Large intestine (tissue), 3 donors: ENCODE measurements around the gene TSPAN15. TPM values are rescaled to one million over a fixed set of nuclear protein-coding genes. Genes with fewer than 3 reads are reported as not detected.
"Not testable (repeated sequence)": the region's sequence is repeated elsewhere in the genome, so short reads cannot be mapped to it uniquely, and the experiment has no call there.

Experiments used
- DNase-seq, 2 donors: peaks; one replicate each; pipeline versions ENCODE4 v3.0.0 to v3.0.0-alpha.2; 2013
- H3K27ac ChIP-seq: one replicate; pipeline ENCODE4 v1.5.1; 2013; ENCODE audit warnings: low read length
- H3K27me3 ChIP-seq: 2 replicates; pipeline ENCODE4 v1.6.1; 2013; ENCODE audit warnings: low read length; ENCODE audit not compliant: control insufficient read depth, insufficient read depth
- H3K36me3 ChIP-seq: 2 replicates; pipeline ENCODE4 v1.6.1; 2013; ENCODE audit warnings: low read length; ENCODE audit not compliant: control insufficient read depth, insufficient read depth
- H3K4me1 ChIP-seq: one replicate; pipeline ENCODE4 v1.6.1; 2013; ENCODE audit warnings: low read length; ENCODE audit not compliant: control insufficient read depth, insufficient read depth
- H3K4me3 ChIP-seq: one replicate; pipeline ENCODE4 v1.5.1; 2013; ENCODE audit warnings: low read length
- H3K9me3 ChIP-seq: one replicate; pipeline ENCODE4 v1.6.1; 2013; ENCODE audit warnings: mild to moderate bottlenecking, low read depth, low read length, moderate library complexity; ENCODE audit not compliant: control insufficient read depth
- WGBS: methylation state at CpG from one replicate; pipeline ENCODE4 v1.1.5; 2013; ENCODE audit warnings: low lambda C conversion rate; ENCODE audit not compliant: insufficient coverage; 5-methylcytosine and 5-hydroxymethylcytosine counted together
- polyA plus RNA-seq: library from polyadenylated mRNA; unstranded; fragments of 120-200 nt; gene quantifications from one replicate; pipeline ENCODE4 v1.2.1, GENCODE V29; 2013

TSPAN15 gene
- polyA plus RNA-seq, 1 donor = 37.9 TPM

DNA sequence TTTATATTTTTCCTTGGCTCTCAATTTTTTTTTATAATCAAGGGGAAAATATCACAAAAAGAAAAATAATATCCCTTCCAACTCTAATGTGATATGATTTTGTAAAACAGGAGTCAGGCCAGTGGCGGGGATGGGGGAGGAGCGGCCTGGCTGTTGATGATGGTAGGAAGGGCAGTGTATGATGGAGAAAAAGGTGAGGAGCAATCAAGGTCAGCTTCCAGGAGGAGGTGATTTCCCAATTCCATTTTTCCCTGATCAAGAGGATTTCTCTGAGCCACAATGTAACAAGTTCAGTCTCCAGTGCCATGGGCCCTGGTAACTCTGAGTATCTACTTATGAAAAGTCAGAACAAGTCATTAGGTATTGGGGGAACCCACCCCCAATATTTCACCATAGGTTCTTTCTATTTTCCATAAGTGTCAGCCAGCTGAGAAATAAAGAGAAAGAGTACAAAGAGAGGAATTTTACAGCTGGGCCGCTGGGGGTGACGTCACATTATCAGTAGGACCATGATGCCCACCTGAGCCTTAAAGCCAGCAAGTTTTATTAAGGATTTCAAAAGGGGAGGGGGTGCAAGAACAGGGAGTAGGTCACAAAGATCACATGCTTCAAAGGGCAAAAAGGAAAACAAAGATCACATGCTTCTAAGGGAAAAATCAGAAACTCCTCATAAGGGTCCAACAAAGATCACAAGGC, 37.0 kb downstream of the TSPAN15 start:
- DNase-seq, H3K27me3 ChIP-seq, H3K4me1 ChIP-seq, H3K4me3 ChIP-seq, H3K9me3 ChIP-seq, H3K27ac ChIP-seq: not testable (repeated sequence)
- WGBS = no CpG with 5 or more reads among the region's 4 CpGs
- peaks cover 35% of the 10 kb centered on the region for H3K36me3 ChIP-seq

DNA sequence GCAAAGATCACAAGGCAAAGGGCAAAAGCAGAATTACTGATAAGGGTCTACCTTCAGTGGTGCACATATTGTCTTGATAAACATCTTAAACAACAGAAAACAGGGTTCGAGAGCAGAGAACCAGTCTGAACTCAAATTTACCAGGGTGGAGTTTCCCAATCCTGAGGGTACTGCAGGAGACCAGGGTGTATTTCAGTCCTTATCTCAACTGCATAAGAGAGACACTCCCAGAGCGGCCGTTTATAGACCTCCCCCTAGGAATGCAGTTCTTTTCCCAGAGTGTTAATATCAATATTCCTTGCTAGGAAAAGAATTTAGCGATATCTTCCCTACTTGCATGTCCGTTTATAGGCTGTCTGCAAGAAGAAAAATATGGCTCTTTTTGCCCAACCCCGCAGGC, 37.6 kb downstream of the TSPAN15 start:
- H3K36me3 ChIP-seq = peaks cover 35% of the 10 kb centered on the region
- H3K27ac ChIP-seq, H3K9me3 ChIP-seq, H3K27me3 ChIP-seq, DNase-seq, H3K4me1 ChIP-seq, H3K4me3 ChIP-seq: not testable (repeated sequence)
- no CpG with 5 or more reads among the region's 6 CpGs for WGBS

- WGBS = no CpG with 5 or more reads among the region's 9 CpGs
- H3K9me3 ChIP-seq = no peaks in the 10 kb centered on the region
- H3K27ac ChIP-seq = no peak overlapping the region
- DNase-seq = no peak
- no peaks in the 10 kb centered on the region for H3K27me3 ChIP-seq
- H3K4me1 ChIP-seq = no peaks in the 10 kb centered on the region
- H3K4me3 ChIP-seq = no peak overlapping the region
- peaks cover 31% of the 10 kb centered on the region for H3K36me3 ChIP-seq
Measured at GRCh38 chr10:69489506-69490090, 38.3 kb downstream of the TSPAN15 start.

GRCh38 chr10:69490876-69491275, 39.6 kb downstream of the TSPAN15 start:
- peaks cover 19% of the 10 kb centered on the region for H3K36me3 ChIP-seq
- no peaks in the 10 kb centered on the region for H3K27me3 ChIP-seq
- 92% methylated on average over 2 of the region's 10 CpGs for WGBS
- no peaks in the 10 kb centered on the region for H3K9me3 ChIP-seq
- DNase-seq = no peak
- H3K4me1 ChIP-seq = no peaks in the 10 kb centered on the region
- no peak overlapping the region for H3K27ac ChIP-seq
- no peak overlapping the region for H3K4me3 ChIP-seq

DNA sequence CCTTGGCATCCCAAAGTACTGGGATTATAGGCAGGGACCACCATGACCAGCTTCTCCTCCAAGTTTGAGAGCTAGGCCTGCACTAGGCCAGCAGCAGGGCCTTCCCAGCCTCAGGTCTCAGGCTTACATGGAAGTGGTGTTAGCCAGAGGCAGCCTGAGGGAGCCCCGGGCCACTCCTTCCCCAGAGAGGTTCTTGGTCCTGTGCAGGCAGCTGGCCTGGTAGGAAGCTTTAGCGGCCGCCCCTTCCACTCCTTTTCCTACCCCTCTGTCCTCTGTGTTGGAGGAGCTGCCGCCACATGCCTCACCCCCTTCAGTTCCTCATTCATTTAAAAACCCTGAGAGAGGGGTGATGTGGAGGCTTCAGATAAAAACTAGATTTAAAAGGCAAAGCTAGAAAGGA, 40.3 kb downstream of the TSPAN15 start:
- Histone ChIP-seq H3K4me1 (no peaks in the 10 kb centered on the region), H3K36me3 (peaks cover 14% of the 10 kb centered on the region), H3K9me3 (no peaks in the 10 kb centered on the region), H3K4me3 (no peak overlapping the region), H3K27me3 (no peaks in the 10 kb centered on the region), H3K27ac (no peak overlapping the region)
- WGBS = no CpG with 5 or more reads among the region's 4 CpGs
- no peak for DNase-seq

GRCh38 chr10:69492091-69492745, 41.0 kb downstream of the TSPAN15 start:
- H3K27me3 ChIP-seq = no peaks in the 10 kb centered on the region
- WGBS = no CpG with 5 or more reads among the region's 13 CpGs
- no peaks in the 10 kb centered on the region for H3K9me3 ChIP-seq
- no peaks in the 10 kb centered on the region for H3K4me1 ChIP-seq
- H3K27ac ChIP-seq = no peak overlapping the region
- no peak overlapping the region for H3K4me3 ChIP-seq
- no peak for DNase-seq
- H3K36me3 ChIP-seq = peaks cover 14% of the 10 kb centered on the region

GRCh38 chr10:69492746-69493462, 41.6 kb downstream of the TSPAN15 start:
- no peak for DNase-seq
- WGBS = no CpG with 5 or more reads among the region's 12 CpGs
- Histone ChIP-seq H3K27me3 (no peaks in the 10 kb centered on the region), H3K4me3 (no peak overlapping the region), H3K4me1 (no peaks in the 10 kb centered on the region), H3K9me3 (no peaks in the 10 kb centered on the region), H3K27ac (no peak overlapping the region), H3K36me3 (peaks cover 14% of the 10 kb centered on the region)

GRCh38 chr10:69494626-69495558, 43.6 kb downstream of the TSPAN15 start:
- no peak for DNase-seq
- Histone ChIP-seq H3K27me3 (no peaks in the 10 kb centered on the region), H3K4me1 (peaks cover 2% of the 10 kb centered on the region), H3K27ac (no peak overlapping the region), H3K36me3 (peaks cover 23% of the 10 kb centered on the region), H3K9me3 (no peaks in the 10 kb centered on the region), H3K4me3 (no peak overlapping the region)
- no CpG with 5 or more reads among the region's 30 CpGs for WGBS

DNA sequence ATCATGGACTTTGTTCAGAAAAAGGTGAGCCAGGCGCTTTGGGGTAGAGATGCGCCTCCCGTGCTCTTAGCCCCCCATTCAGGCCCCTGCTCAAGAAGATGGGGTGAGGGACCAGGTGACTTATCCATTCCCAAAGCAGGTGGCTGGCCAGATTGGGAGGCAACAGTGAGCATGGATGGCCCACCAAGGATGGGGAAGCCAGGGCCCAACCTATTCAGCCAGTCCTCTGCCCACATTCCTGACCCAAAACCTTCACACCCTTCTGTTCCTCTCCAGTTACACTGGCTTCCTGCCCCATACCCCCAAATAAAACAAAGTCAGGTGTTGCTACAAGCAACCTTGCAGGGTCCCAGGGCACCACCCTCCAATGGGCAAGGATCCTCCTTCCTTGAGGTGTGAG, 44.4 kb downstream of the TSPAN15 start:
- no peak for DNase-seq
- Histone ChIP-seq H3K27me3 (no peaks in the 10 kb centered on the region), H3K27ac (no peak overlapping the region), H3K9me3 (no peaks in the 10 kb centered on the region), H3K36me3 (peaks cover 29% of the 10 kb centered on the region), H3K4me3 (no peak overlapping the region), H3K4me1 (peaks cover 2% of the 10 kb centered on the region)
- WGBS = no CpG with 5 or more reads among the region's 3 CpGs
